Measurements from ENCODE around the gene GMDS. TPM values are rescaled to one million over a fixed set of nuclear protein-coding genes. Genes with fewer than 3 reads are reported as not detected.

Gene GMDS
- total and polyA plus RNA-seq, 2 of the 4 experiments (the other 2 are of a cell fraction): 7.3 to 21.9 TPM

- H2AFZ ChIP-seq (replicated peaks; ENCODE audit: low read length, poor library complexity): peak overlapping the region; percentile 16
- H3K23ac ChIP-seq (ENCODE audit: low read depth, low read length): peak overlapping the region; percentile 55
- H3K9ac ChIP-seq (ENCODE audit: low read depth, low read length): no peak overlapping the region
- peak overlapping the region; percentile 14; the same call in 1 of the 2 replicates for H3K56ac ChIP-seq (ENCODE audit: extremely low read depth, insufficient read depth, low read length)
- H4K5ac ChIP-seq (ENCODE audit: low read depth, low read length): peak overlapping the region; percentile 90; the same call in 1 of the 2 replicates
- H3K79me1 ChIP-seq (ENCODE audit: low read depth in 1 of 2, low read length in 2 of 2): no peaks in the 10 kb centered on the region
- H2AK9ac ChIP-seq (replicated peaks; ENCODE audit: low read depth, low read length, poor library complexity): peak overlapping the region; percentile 20
- no peaks in the 10 kb centered on the region for H3K27me3 ChIP-seq (ENCODE audit: control insufficient read depth, insufficient read depth, low read length)
- H2AK5ac ChIP-seq (ENCODE audit: low read depth, low read length): peak overlapping the region; percentile 96
- H2BK5ac ChIP-seq (ENCODE audit: low read depth, low read length, poor library complexity, severe bottlenecking): peak overlapping the region; percentile 50
- peak; percentile 77 for ATAC-seq (ENCODE audit: low read depth)
- peak overlapping the region; percentile 54 to 60; a peak in 2 of 4 replicates for H4K8ac ChIP-seq (ENCODE audit: low read depth in 2 of 2, low read length in 2 of 2)
- H2BK20ac ChIP-seq (ENCODE audit: low read depth, low read length): peak overlapping the region; percentile 83
- peaks cover 17% of the 10 kb centered on the region for H3K9me1 ChIP-seq (ENCODE audit: insufficient read depth, low read length)
- peak overlapping the region; percentile 76 for H3K14ac ChIP-seq (replicated peaks; ENCODE audit: low read depth, low read length)
- H2BK120ac ChIP-seq (ENCODE audit: low read depth, low read length): peak overlapping the region; percentile 87
- CTCF ChIA-PET: interaction anchor here (0.9 to 1.4 kb wide), 3 partner anchors 15 to 24 kb away, joined by 3 to 4 read pairs (median 4); no protein-coding TSS in a partner anchor
- DNase-seq: peak; percentile 85
- dilution Hi-C loops (cut with HindIII; ENCODE audit: low sequenced_read_pairs, unreplicated experiment): no loop called here
- peak overlapping the region; percentile 95 for H3K27ac ChIP-seq (ENCODE audit: insufficient read depth, low read length)
- intact Hi-C loops (cut with micrococcal nuclease): loop anchor here (2.0 kb wide), 1 partner anchor 52 kb away; no protein-coding TSS in a partner anchor
- peak overlapping the region; percentile 94; the same call in 1 of the 2 replicates for H3K18ac ChIP-seq (ENCODE audit: low read depth, low read length)
- no TSS peak for BruUV-seq (replicated peaks)
- H3K36me3 ChIP-seq (ENCODE audit: control insufficient read depth, insufficient read depth, low read length): no peaks in the 10 kb centered on the region
- no peak for TF ChIP-seq POLR2A (IDR thresholded peaks at IDR 0.05; ENCODE audit: low read depth, low read length)
- no peak for TF ChIP-seq ELK1 (IDR thresholded peaks at IDR 0.05; ENCODE audit: borderline replicate concordance, low read depth, low read length)
- TF ChIP-seq RAD21 (IDR thresholded peaks at IDR 0.05; ENCODE audit: low read length): no peak
- TF ChIP-seq MAFK (IDR thresholded peaks at IDR 0.05; ENCODE audit: low read depth, low read length): no peak
- no peak for TF ChIP-seq CEBPB (IDR thresholded peaks at IDR 0.05; ENCODE audit: low read depth, low read length)
- no peaks in the 10 kb centered on the region for H3K9me3 ChIP-seq (ENCODE audit: control insufficient read depth, insufficient read depth, low read length)
- in situ Hi-C loops (cut with MboI; ENCODE audit: low sequenced_read_pairs): no loop called here
- peaks cover 22% of the 10 kb centered on the region for H3K4me1 ChIP-seq (ENCODE audit: control insufficient read depth, insufficient read depth, low read length)
- H4K91ac ChIP-seq (ENCODE audit: insufficient read depth, low read depth, low read length): peak overlapping the region; percentile 59
- H2BK15ac ChIP-seq (ENCODE audit: low read depth, low read length): peak overlapping the region; percentile 87; the same call in 2 of the 3 replicates
- no peak overlapping the region for H3K4me3 ChIP-seq (ENCODE audit: insufficient read depth, low read depth, low read length)
- peak overlapping the region; percentile 68 for H3K4me2 ChIP-seq (ENCODE audit: low read depth, low read length)
- POLR2A ChIA-PET (ENCODE audit: unreplicated experiment): interaction anchor here (0.6 kb wide), 1 partner anchor 51 kb away, joined by 3 read pairs; no protein-coding TSS in a partner anchor
- H4K20me1 ChIP-seq (ENCODE audit: insufficient read depth, low read length): no peaks in the 10 kb centered on the region
- H3K4ac ChIP-seq (ENCODE audit: low read depth, low read length): peak overlapping the region; percentile 90
Observed at GRCh38 chr6:1662534-1662933, 582.9 kb downstream of the GMDS start.
